Measurements from ENCODE around the gene RNF34. TPM values are rescaled to one million over a fixed set of nuclear protein-coding genes. Genes with fewer than 3 reads are reported as not detected.
"Not testable (repeated sequence)": the region's sequence is repeated elsewhere in the genome, so short reads cannot be mapped to it uniquely, and the experiment has no call there.

Gene RNF34
- total and polyA plus RNA-seq, 7 donors = 19.8 to 52.4 (median 34.3) TPM

- 27 to 79% methylated on average over 8 of the region's 8 CpGs for WGBS, 2 donors
- DNase-seq = no peak
These were observed 22.9 kb upstream of the RNF34 start for GRCh38 chr12:121376754-121377697.

GRCh38 chr12:121378736-121379135 lies 21.2 kb upstream of the RNF34 start:
- Histone ChIP-seq H3K4me3 (no peak overlapping the region), H3K9me3 (no peaks in the 10 kb centered on the region), H3K27ac (no peak overlapping the region), H3K36me3 (no peaks in the 10 kb centered on the region), H3K27me3 (no peaks in the 10 kb centered on the region), H3K4me1 (no peaks in the 10 kb centered on the region)
- 63 to 82% methylated on average over 5 of the region's 5 CpGs for WGBS, 2 donors
- intact Hi-C loops (cut with DNase I) = no loop called here
- TF ChIP-seq POLR2AphosphoS5 (IDR thresholded peaks at IDR 0.05) (no peak), EP300 (IDR thresholded peaks at IDR 0.05) (no peak), CTCF (IDR thresholded peaks at IDR 0.05) (no peak), POLR2A (IDR thresholded peaks at IDR 0.05) (no peak)
- no peak for DNase-seq

More at GRCh38 chr12:121376754-121377697, 22.9 kb upstream of the RNF34 start:
- Histone ChIP-seq H3K4me3 (no peak overlapping the region), H3K9me3 (no peaks in the 10 kb centered on the region), H3K27me3 (no peaks in the 10 kb centered on the region), H3K27ac (no peak overlapping the region), H3K36me3 (no peaks in the 10 kb centered on the region), H3K4me1 (no peaks in the 10 kb centered on the region)
- no peak for TF ChIP-seq POLR2AphosphoS5 (IDR thresholded peaks at IDR 0.05)
- TF ChIP-seq CTCF (IDR thresholded peaks at IDR 0.05) = no peak
- no peak for TF ChIP-seq POLR2A (IDR thresholded peaks at IDR 0.05)
- TF ChIP-seq EP300 (IDR thresholded peaks at IDR 0.05) = no peak
- intact Hi-C loops (cut with DNase I) = no loop called here

GRCh38 chr12:121379945-121380344 lies 20.0 kb upstream of the RNF34 start:
- no peaks in the 10 kb centered on the region for H3K4me1 ChIP-seq
- no peak for DNase-seq
- H3K4me3 ChIP-seq = no peak overlapping the region
- no peaks in the 10 kb centered on the region for H3K27me3 ChIP-seq
- intact Hi-C loops (cut with DNase I) = no loop called here
- no peak overlapping the region for H3K27ac ChIP-seq
- H3K36me3 ChIP-seq = no peaks in the 10 kb centered on the region
- TF ChIP-seq POLR2A (IDR thresholded peaks at IDR 0.05) = no peak
- TF ChIP-seq CTCF (IDR thresholded peaks at IDR 0.05) = no peak
- no peak for TF ChIP-seq EP300 (IDR thresholded peaks at IDR 0.05)
- TF ChIP-seq POLR2AphosphoS5 (IDR thresholded peaks at IDR 0.05) = no peak
- no peaks in the 10 kb centered on the region for H3K9me3 ChIP-seq
- 90 to 91% methylated on average over 10 of the region's 10 CpGs for WGBS, 2 donors

- Histone ChIP-seq H3K9me3 (no peaks in the 10 kb centered on the region), H3K27me3 (no peaks in the 10 kb centered on the region), H3K36me3 (no peaks in the 10 kb centered on the region), H3K4me1 (no peaks in the 10 kb centered on the region), H3K27ac (no peak overlapping the region), H3K4me3 (no peak overlapping the region)
- no peak for TF ChIP-seq EP300 (IDR thresholded peaks at IDR 0.05)
- no peak for TF ChIP-seq POLR2AphosphoS5 (IDR thresholded peaks at IDR 0.05)
- TF ChIP-seq CTCF (IDR thresholded peaks at IDR 0.05) = no peak
- TF ChIP-seq POLR2A (IDR thresholded peaks at IDR 0.05) = no peak
- WGBS, 2 donors = 49 to 84% methylated on average over 9 of the region's 9 CpGs
- intact Hi-C loops (cut with DNase I) = no loop called here
- no peak for DNase-seq
These were observed 16.3 kb upstream of the RNF34 start for GRCh38 chr12:121383601-121384021.

- WGBS, 2 donors = 76 to 78% methylated on average over 6 of the region's 6 CpGs
- H3K36me3 ChIP-seq = not testable (repeated sequence)
These were observed 15.0 kb upstream of the RNF34 start for GRCh38 chr12:121384891-121385290.

More at GRCh38 chr12:121384891-121385290, 15.0 kb upstream of the RNF34 start:
- H3K27me3 ChIP-seq; H3K4me3 ChIP-seq; H3K4me1 ChIP-seq; DNase-seq; H3K9me3 ChIP-seq; H3K27ac ChIP-seq; intact Hi-C loops (cut with DNase I): not testable (repeated sequence)
